Breast epithelium (tissue), 3 donors: ENCODE data around the gene LBHD1.
"Not testable (repeated sequence)": the region's sequence is repeated elsewhere in the genome, so short reads cannot be mapped to it uniquely, and the experiment has no call there.

Source experiments
- POLR2A ChIP-seq: fragments of 450-650 bp; IDR thresholded peaks from one replicate; pipeline ENCODE4 v1.6.1; 2016; ENCODE audit warnings: antibody characterized with exemption, mild to moderate bottlenecking, moderate library complexity
- POLR2AphosphoS5 ChIP-seq, 3 donors: sonication (generic); formaldehyde crosslinking; IDR thresholded peaks; one replicate each; pipeline ENCODE4 v1.6.1; 2017; ENCODE audit warnings: antibody characterized with exemption in 3 of 3
- TF ChIP-seq, protein P1 (sequence below), 3 donors: fragments of 450-650 bp; IDR thresholded peaks; one replicate each; pipeline ENCODE4 v1.5.1; 2016 to 2017; ENCODE audit warnings: antibody characterized with exemption in 3 of 3, mild to moderate bottlenecking in 3 of 3, moderate library complexity in 3 of 3

DNA sequence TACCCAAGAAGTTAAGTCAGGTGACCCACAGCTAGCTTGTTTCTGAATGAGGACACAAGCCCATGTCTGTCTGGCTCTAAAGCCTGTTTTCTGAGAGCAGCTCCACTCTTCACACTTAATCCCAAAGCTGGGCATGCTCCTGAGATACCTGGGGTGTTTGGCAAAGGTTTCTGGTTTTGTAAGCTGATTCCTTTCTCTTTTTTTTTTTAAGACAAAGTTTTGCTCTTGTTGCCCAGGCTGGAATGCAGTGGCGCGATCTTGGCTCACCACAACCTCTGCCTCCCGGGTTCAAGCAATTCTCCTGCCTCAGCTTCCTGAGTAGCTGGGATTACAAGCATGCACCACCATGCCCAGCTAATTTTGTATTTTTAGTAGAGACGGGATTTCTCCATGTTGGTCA, 21.6 kb upstream of the LBHD1 start:
- not testable (repeated sequence) for TF ChIP-seq POLR2A; POLR2AphosphoS5 (IDR thresholded peaks at IDR 0.05)
- TF ChIP-seq, protein P1, sequence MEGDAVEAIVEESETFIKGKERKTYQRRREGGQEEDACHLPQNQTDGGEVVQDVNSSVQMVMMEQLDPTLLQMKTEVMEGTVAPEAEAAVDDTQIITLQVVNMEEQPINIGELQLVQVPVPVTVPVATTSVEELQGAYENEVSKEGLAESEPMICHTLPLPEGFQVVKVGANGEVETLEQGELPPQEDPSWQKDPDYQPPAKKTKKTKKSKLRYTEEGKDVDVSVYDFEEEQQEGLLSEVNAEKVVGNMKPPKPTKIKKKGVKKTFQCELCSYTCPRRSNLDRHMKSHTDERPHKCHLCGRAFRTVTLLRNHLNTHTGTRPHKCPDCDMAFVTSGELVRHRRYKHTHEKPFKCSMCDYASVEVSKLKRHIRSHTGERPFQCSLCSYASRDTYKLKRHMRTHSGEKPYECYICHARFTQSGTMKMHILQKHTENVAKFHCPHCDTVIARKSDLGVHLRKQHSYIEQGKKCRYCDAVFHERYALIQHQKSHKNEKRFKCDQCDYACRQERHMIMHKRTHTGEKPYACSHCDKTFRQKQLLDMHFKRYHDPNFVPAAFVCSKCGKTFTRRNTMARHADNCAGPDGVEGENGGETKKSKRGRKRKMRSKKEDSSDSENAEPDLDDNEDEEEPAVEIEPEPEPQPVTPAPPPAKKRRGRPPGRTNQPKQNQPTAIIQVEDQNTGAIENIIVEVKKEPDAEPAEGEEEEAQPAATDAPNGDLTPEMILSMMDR (IDR thresholded peaks at IDR 0.05), result not testable (repeated sequence)
